Loucy (cell line): ENCODE data around the gene MS4A4E.

ENCODE experiments used
- H2AFZ ChIP-seq: fragments of 200-600 bp; sonication (generic); 2 replicates; pipeline ENCODE4 v1.6.0; 2016; ENCODE audit warnings: antibody characterized with exemption, mild to moderate bottlenecking, low read length, moderate library complexity
- H3F3A ChIP-seq: fragments of 200-600 bp; 2 replicates; pipeline ENCODE4 v1.6.0; 2016; ENCODE audit warnings: antibody characterized with exemption, low read depth, mild to moderate bottlenecking
- H3K27me3 ChIP-seq: fragments of 200-600 bp; sonication (generic); 2 replicates; pipeline ENCODE4 v1.6.1; 2014; ENCODE audit warnings: low read length, mild to moderate bottlenecking; ENCODE audit not compliant: insufficient read depth, poor library complexity, severe bottlenecking
- H3K36me3 ChIP-seq: fragments of 200-600 bp; sonication (generic); 2 replicates; pipeline ENCODE4 v1.6.1; 2016; ENCODE audit warnings: low read length; ENCODE audit not compliant: insufficient read depth
- H3K4me1 ChIP-seq: fragments of 200-600 bp; sonication (generic); 2 replicates; pipeline ENCODE4 v1.5.1; 2014; ENCODE audit warnings: low read length, mild to moderate bottlenecking; ENCODE audit not compliant: insufficient read depth, poor library complexity, severe bottlenecking
- H3K4me2 ChIP-seq: fragments of 200-600 bp; sonication (generic); 2 replicates; pipeline ENCODE4 v1.6.0; 2014; ENCODE audit warnings: antibody characterized with exemption, low read length, low read depth, mild to moderate bottlenecking; ENCODE audit not compliant: poor library complexity, severe bottlenecking
- H3K4me3 ChIP-seq: fragments of 200-600 bp; sonication (generic); 2 replicates; pipeline ENCODE4 v1.5.1; 2014; ENCODE audit warnings: low read length, mild to moderate bottlenecking, mixed read lengths; ENCODE audit not compliant: poor library complexity, severe bottlenecking
- H3K79me2 ChIP-seq: fragments of 200-600 bp; sonication (generic); 2 replicates; pipeline ENCODE4 v1.6.1; 2014; ENCODE audit warnings: low read length; ENCODE audit not compliant: insufficient read depth
- H3K9ac ChIP-seq: fragments of 200-600 bp; sonication (generic); 2 replicates; pipeline ENCODE4 v1.6.0; 2014; ENCODE audit warnings: mild to moderate bottlenecking, low read depth, low read length, moderate library complexity; ENCODE audit not compliant: poor library complexity, severe bottlenecking
- H3K9me2 ChIP-seq: fragments of 200-600 bp; sonication (generic); replicated peaks from 2 replicates; pipeline ENCODE4 v1.6.1; 2016; ENCODE audit warnings: low read depth, low read length, mixed read lengths
- H3K9me3 ChIP-seq: fragments of 200-600 bp; sonication (generic); 2 replicates; pipeline ENCODE4 v1.6.1; 2014; ENCODE audit warnings: mild to moderate bottlenecking, antibody characterized with exemption, low read length, low read depth; ENCODE audit not compliant: insufficient read depth
- H4K20me1 ChIP-seq: fragments of 200-600 bp; sonication (generic); 2 replicates; pipeline ENCODE4 v1.6.0; 2014; ENCODE audit warnings: antibody characterized with exemption, low read length, mild to moderate bottlenecking; ENCODE audit not compliant: insufficient read depth, poor library complexity, severe bottlenecking
- EZH2phosphoT487 ChIP-seq: fragments of 200-600 bp; IDR thresholded peaks from 2 replicates; pipeline ENCODE4 v1.6.1; 2018; ENCODE audit warnings: antibody characterized with exemption, mild to moderate bottlenecking, moderate library complexity, borderline replicate concordance
- TF ChIP-seq, protein P1 (sequence below): fragments of 200-600 bp; sonication (generic); conservative IDR thresholded peaks from 2 replicates; pipeline ENCODE4 v1.5.1; 2014; ENCODE audit warnings: mild to moderate bottlenecking, antibody characterized with exemption, low read length

Gene MS4A4E

DNA sequence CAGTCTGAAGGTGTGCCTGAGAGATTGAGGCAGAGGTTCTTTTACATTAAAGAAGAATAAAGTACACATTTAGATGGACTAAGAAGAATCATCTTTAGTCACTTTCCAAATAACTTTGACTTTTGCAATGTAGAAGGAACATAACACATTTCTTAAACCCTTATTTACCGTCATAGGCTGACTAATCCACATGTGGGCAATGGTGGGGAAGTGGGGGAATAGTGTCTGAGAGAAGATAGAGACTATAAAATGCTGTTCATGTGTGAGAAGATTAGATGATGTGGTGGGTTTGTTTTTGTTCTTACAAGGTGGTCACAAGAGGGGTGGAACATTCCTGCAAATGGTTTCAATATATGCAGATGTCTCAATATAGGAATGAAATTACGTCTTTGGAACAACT is 39.3 kb upstream of the MS4A4E start:
- Histone ChIP-seq H3K4me2 (no peak overlapping the region), H3K79me2 (no peaks in the 10 kb centered on the region), H3K9ac (no peak overlapping the region), H3K4me1 (no peaks in the 10 kb centered on the region), H3K9me3 (no peaks in the 10 kb centered on the region), H3F3A (no peaks in the 10 kb centered on the region), H3K27me3 (no peaks in the 10 kb centered on the region), H3K4me3 (no peak overlapping the region), H3K9me2 (no peaks in the 10 kb centered on the region), H2AFZ (no peak overlapping the region), H3K36me3 (no peaks in the 10 kb centered on the region), H4K20me1 (no peaks in the 10 kb centered on the region)
- no peak for TF ChIP-seq EZH2phosphoT487
- TF ChIP-seq, protein P1, sequence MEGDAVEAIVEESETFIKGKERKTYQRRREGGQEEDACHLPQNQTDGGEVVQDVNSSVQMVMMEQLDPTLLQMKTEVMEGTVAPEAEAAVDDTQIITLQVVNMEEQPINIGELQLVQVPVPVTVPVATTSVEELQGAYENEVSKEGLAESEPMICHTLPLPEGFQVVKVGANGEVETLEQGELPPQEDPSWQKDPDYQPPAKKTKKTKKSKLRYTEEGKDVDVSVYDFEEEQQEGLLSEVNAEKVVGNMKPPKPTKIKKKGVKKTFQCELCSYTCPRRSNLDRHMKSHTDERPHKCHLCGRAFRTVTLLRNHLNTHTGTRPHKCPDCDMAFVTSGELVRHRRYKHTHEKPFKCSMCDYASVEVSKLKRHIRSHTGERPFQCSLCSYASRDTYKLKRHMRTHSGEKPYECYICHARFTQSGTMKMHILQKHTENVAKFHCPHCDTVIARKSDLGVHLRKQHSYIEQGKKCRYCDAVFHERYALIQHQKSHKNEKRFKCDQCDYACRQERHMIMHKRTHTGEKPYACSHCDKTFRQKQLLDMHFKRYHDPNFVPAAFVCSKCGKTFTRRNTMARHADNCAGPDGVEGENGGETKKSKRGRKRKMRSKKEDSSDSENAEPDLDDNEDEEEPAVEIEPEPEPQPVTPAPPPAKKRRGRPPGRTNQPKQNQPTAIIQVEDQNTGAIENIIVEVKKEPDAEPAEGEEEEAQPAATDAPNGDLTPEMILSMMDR, result no peak

DNA sequence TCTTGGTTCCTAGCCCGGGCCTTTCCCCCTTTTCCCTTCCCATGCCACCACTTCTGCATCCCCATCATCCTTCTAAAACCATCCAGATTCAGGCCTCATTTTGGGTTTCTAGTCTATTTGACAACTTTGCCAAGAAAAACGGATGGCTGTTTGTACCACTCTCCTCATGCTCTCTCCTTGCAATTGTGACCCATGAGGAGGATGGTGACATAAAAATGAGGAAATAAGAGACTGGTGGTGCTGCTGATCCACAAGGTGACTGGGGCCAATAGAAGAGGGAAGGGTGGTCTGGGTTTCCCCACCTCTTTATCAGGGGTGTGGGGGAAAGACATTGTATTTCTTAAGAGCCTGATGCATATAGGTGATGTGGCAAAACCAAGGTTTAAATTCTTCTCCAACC is 38.5 kb upstream of the MS4A4E start:
- Histone ChIP-seq H3K9me2 (no peaks in the 10 kb centered on the region), H2AFZ (no peak overlapping the region), H3K4me2 (no peak overlapping the region), H3K9ac (no peak overlapping the region), H3K9me3 (no peaks in the 10 kb centered on the region), H3K4me1 (no peaks in the 10 kb centered on the region), H3K27me3 (no peaks in the 10 kb centered on the region), H3K36me3 (no peaks in the 10 kb centered on the region), H4K20me1 (no peaks in the 10 kb centered on the region), H3F3A (no peaks in the 10 kb centered on the region), H3K79me2 (no peaks in the 10 kb centered on the region), H3K4me3 (no peak overlapping the region)
- TF ChIP-seq, protein P1, result no peak
- TF ChIP-seq EZH2phosphoT487, result no peak

DNA sequence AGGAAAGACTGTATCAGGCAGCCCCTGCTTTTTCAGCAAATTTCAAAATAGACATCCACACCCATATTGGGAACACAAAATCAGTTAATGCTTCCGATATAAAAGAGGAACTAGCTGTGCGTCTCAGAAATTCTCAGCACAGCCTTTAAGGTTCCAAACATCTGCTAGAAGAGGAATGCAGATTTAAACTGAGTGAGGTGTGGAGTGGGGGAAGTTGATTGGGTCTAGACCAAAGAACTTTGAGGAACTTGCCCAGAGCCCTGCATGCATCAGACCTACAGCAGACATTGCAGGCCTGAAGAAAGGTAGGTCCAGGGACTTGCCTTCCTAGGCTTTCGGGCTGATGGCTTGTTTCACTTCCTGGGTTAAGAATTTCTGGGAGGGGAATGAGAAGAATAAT is 37.5 kb upstream of the MS4A4E start, which contains the start of gene MS4A4A:
Gene MS4A4A, plus strand, starts transcription at position 255 of the 400 bp plus-strand sequence. Its CDS starts 10 bp downstream, at position 265.
- Histone ChIP-seq H3K9ac (no peak within 1 kb of the TSS), H3K4me3 (no peak within 1 kb of the TSS), H3K27me3 (no peaks in the 10 kb centered on the region), H3K9me2 (no peaks in the 10 kb centered on the region), H3K4me1 (no peaks in the 10 kb centered on the region), H4K20me1 (no peaks in the 10 kb centered on the region), H3K4me2 (no peak within 1 kb of the TSS), H3K36me3 (no peaks in the 10 kb centered on the region), H3K9me3 (no peaks in the 10 kb centered on the region), H3K79me2 (no peaks in the 10 kb centered on the region), H2AFZ (no peak within 1 kb of the TSS), H3F3A (no peaks in the 10 kb centered on the region)
- TF ChIP-seq EZH2phosphoT487, result no peak
- TF ChIP-seq, protein P1, result no peak
